ENCODE results near the gene CTU1. TPM values are rescaled to one million over a fixed set of nuclear protein-coding genes. Genes with fewer than 3 reads are reported as not detected.

CTU1 gene
- polyA plus RNA-seq, 2 donors = 3.3 TPM

DNA sequence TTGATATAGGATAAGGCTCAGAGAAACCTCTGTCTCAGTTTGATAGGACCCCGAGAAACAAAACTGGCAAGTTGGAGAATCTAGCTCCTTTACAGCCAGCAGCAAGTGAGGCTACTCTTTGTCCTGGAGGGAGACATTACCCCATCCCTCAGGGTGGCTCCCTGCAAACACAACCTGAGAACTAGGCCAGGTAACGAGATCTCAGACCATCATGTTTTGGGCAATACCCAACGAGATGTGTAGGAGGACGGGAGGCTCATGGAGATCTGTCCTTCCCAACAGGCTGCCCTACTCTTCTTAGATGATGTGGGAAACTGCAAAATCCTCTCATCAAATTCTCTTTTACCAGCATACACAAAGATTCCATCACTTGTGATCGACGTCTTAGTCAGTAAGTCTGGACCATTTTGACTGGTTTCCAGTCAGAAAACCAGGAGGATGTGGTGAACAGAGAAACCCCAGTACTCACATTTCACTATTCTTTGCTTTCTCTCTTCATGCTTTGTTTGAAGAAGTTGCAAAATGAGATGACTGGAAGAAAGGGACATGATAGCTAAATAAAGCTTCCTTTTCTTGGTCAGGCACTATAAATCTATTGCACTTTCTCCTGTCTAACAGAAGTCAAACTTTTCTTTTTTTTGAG, 6.0 kb upstream of the CTU1 start:
- Histone ChIP-seq H3K9me3 (ENCODE audit: control insufficient read depth in 2 of 2, insufficient read depth in 1 of 2, low read depth in 1 of 2, low read length in 1 of 2) (peaks cover 0 to 2% of the 10 kb centered on the region in 2 donors), H3K4me3 (ENCODE audit: low read depth in 1 of 2, low read length in 2 of 2) (no peak overlapping the region), H3K4me1 (ENCODE audit: control insufficient read depth in 2 of 2, insufficient read depth in 2 of 2, low read length in 1 of 2) (peaks cover 0 to 2% of the 10 kb centered on the region in 2 donors), H3K36me3 (ENCODE audit: control insufficient read depth in 2 of 2, insufficient read depth in 2 of 2, low read length in 1 of 2) (no peaks in the 10 kb centered on the region), H3K27ac (ENCODE audit: low read depth in 2 of 2, low read length in 1 of 2) (no peak overlapping the region), H3K27me3 (ENCODE audit: control insufficient read depth in 1 of 2, insufficient read depth in 2 of 2, low read length in 2 of 2) (no peaks in the 10 kb centered on the region)
- WGBS, 2 donors = 73 to 78% methylated on average over 6 of the region's 6 CpGs

- no peaks in the 10 kb centered on the region for H3K27me3 ChIP-seq (ENCODE audit: control insufficient read depth in 1 of 2, insufficient read depth in 2 of 2, low read length in 2 of 2)
- H3K4me1 ChIP-seq (ENCODE audit: control insufficient read depth in 2 of 2, insufficient read depth in 2 of 2, low read length in 1 of 2) = peaks cover 0 to 6% of the 10 kb centered on the region in 2 donors
- no peak overlapping the region for H3K4me3 ChIP-seq (ENCODE audit: low read depth in 1 of 2, low read length in 2 of 2)
- WGBS, 2 donors = 38 to 39% methylated on average over 6 of the region's 6 CpGs
- H3K27ac ChIP-seq (ENCODE audit: low read depth in 2 of 2, low read length in 1 of 2) = no peak overlapping the region
- H3K9me3 ChIP-seq (ENCODE audit: control insufficient read depth in 2 of 2, insufficient read depth in 1 of 2, low read depth in 1 of 2, low read length in 1 of 2) = peaks cover 0 to 2% of the 10 kb centered on the region in 2 donors
- H3K36me3 ChIP-seq (ENCODE audit: control insufficient read depth in 2 of 2, insufficient read depth in 2 of 2, low read length in 1 of 2) = no peaks in the 10 kb centered on the region
Measured at GRCh38 chr19:51111606-51112005, 3.4 kb upstream of the CTU1 start.

DNA sequence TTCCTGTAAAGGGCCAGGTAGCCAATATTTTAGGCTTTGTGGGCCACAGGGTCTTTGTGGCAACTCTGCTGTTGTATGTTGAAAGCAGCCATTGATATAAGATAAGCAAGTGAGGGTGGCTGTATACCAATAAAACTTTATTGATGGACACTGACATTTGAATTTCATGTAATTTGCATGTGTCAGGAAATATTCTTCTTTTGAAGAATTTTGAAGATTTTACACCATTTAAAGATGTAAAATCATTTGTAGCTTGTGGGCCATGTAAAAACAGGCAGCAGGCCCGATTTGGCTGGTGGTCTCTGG, 2.4 kb upstream of the CTU1 start:
- no peaks in the 10 kb centered on the region for H3K27me3 ChIP-seq (ENCODE audit: control insufficient read depth in 1 of 2, insufficient read depth in 2 of 2, low read length in 2 of 2)
- 59 to 66% methylated on average over 1 of the region's 1 CpG for WGBS, 2 donors
- H3K4me1 ChIP-seq (ENCODE audit: control insufficient read depth in 2 of 2, insufficient read depth in 2 of 2, low read length in 1 of 2) = peaks cover 0 to 6% of the 10 kb centered on the region in 2 donors
- H3K27ac ChIP-seq (ENCODE audit: low read depth in 2 of 2, low read length in 1 of 2) = peak overlapping the region in 1 of 2 donors; percentile 27
- H3K4me3 ChIP-seq (ENCODE audit: low read depth in 1 of 2, low read length in 2 of 2) = no peak overlapping the region
- no peaks in the 10 kb centered on the region for H3K36me3 ChIP-seq (ENCODE audit: control insufficient read depth in 2 of 2, insufficient read depth in 2 of 2, low read length in 1 of 2)
- H3K9me3 ChIP-seq (ENCODE audit: control insufficient read depth in 2 of 2, insufficient read depth in 1 of 2, low read depth in 1 of 2, low read length in 1 of 2) = peaks cover 0 to 2% of the 10 kb centered on the region in 2 donors

DNA sequence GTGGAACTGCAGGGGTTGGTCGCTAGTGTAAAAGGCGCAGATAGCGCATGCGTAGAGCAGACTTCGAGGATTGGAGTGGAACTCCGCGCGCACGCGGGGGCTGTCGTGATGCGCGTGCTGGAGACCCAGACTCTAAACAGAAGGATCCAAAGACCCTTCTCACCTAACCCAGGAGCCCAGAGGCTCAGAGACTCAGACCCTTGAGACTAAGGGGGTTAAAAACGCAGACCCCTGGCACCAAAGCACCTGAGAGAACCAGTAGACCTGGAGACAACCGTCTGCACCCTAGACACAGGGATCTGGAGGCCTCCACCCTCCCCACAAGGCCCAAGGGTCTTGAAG, 567 bp upstream of the CTU1 start:
- H3K4me1 ChIP-seq (ENCODE audit: control insufficient read depth in 2 of 2, insufficient read depth in 2 of 2, low read length in 1 of 2) = peaks cover 0 to 6% of the 10 kb centered on the region in 2 donors
- no peaks in the 10 kb centered on the region for H3K9me3 ChIP-seq (ENCODE audit: control insufficient read depth in 2 of 2, insufficient read depth in 1 of 2, low read depth in 1 of 2, low read length in 1 of 2)
- H3K4me3 ChIP-seq (ENCODE audit: low read depth in 1 of 2, low read length in 2 of 2) = peak overlapping the region; percentile 41 to 91
- peaks cover 2 to 7% of the 10 kb centered on the region in 2 donors for H3K36me3 ChIP-seq (ENCODE audit: control insufficient read depth in 2 of 2, insufficient read depth in 2 of 2, low read length in 1 of 2)
- no peaks in the 10 kb centered on the region for H3K27me3 ChIP-seq (ENCODE audit: control insufficient read depth in 1 of 2, insufficient read depth in 2 of 2, low read length in 2 of 2)
- WGBS, 2 donors = 3 to 4% methylated on average over 15 of the region's 15 CpGs
- H3K27ac ChIP-seq (ENCODE audit: low read depth in 2 of 2, low read length in 1 of 2) = peak overlapping the region; percentile 69 to 83

GRCh38 chr19:51107406-51108065, 673 bp downstream of the CTU1 start:
- 17 to 21% methylated on average over 18 of the region's 18 CpGs for WGBS, 2 donors
- no peaks in the 10 kb centered on the region for H3K27me3 ChIP-seq (ENCODE audit: control insufficient read depth in 1 of 2, insufficient read depth in 2 of 2, low read length in 2 of 2)
- H3K4me1 ChIP-seq (ENCODE audit: control insufficient read depth in 2 of 2, insufficient read depth in 2 of 2, low read length in 1 of 2) = peaks cover 0 to 6% of the 10 kb centered on the region in 2 donors
- peak overlapping the region; percentile 64 to 87 for H3K27ac ChIP-seq (ENCODE audit: low read depth in 2 of 2, low read length in 1 of 2)
- H3K9me3 ChIP-seq (ENCODE audit: control insufficient read depth in 2 of 2, insufficient read depth in 1 of 2, low read depth in 1 of 2, low read length in 1 of 2) = no peaks in the 10 kb centered on the region
- peaks cover 2 to 10% of the 10 kb centered on the region in 2 donors for H3K36me3 ChIP-seq (ENCODE audit: control insufficient read depth in 2 of 2, insufficient read depth in 2 of 2, low read length in 1 of 2)
- peak overlapping the region; percentile 75 to 91 for H3K4me3 ChIP-seq (ENCODE audit: low read depth in 1 of 2, low read length in 2 of 2)

GRCh38 chr19:51103926-51104341, 4.3 kb downstream of the CTU1 start:
- Histone ChIP-seq H3K36me3 (ENCODE audit: control insufficient read depth in 2 of 2, insufficient read depth in 2 of 2, low read length in 1 of 2) (peaks cover 2 to 13% of the 10 kb centered on the region in 2 donors), H3K4me1 (ENCODE audit: control insufficient read depth in 2 of 2, insufficient read depth in 2 of 2, low read length in 1 of 2) (peaks cover 0 to 3% of the 10 kb centered on the region in 2 donors), H3K4me3 (ENCODE audit: low read depth in 1 of 2, low read length in 2 of 2) (no peak overlapping the region), H3K27ac (ENCODE audit: low read depth in 2 of 2, low read length in 1 of 2) (no peak overlapping the region), H3K27me3 (ENCODE audit: control insufficient read depth in 1 of 2, insufficient read depth in 2 of 2, low read length in 2 of 2) (no peaks in the 10 kb centered on the region), H3K9me3 (ENCODE audit: control insufficient read depth in 2 of 2, insufficient read depth in 1 of 2, low read depth in 1 of 2, low read length in 1 of 2) (no peaks in the 10 kb centered on the region)
- 84 to 88% methylated on average over 49 of the region's 49 CpGs for WGBS, 2 donors

DNA sequence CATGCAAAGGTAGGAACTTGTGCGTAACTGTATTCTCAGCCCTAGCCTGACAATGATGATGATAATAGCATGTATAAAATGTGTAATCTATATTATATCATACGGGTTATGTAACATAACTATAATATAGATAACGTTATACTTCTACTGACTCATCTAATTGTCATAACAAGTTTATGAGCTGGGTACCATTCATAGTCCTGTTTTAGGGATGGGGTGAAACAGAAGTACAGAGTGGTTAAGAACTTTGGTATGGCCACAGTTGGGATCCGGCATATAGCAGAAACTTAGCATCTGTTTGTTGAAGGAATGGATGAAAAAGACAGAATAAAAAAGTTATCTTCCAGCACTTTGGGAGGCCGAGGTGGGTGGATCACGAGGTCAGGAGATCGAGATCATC, 5.2 kb downstream of the CTU1 start:
- Histone ChIP-seq H3K27me3 (ENCODE audit: control insufficient read depth in 1 of 2, insufficient read depth in 2 of 2, low read length in 2 of 2) (no peaks in the 10 kb centered on the region), H3K4me3 (ENCODE audit: low read depth in 1 of 2, low read length in 2 of 2) (no peak overlapping the region), H3K9me3 (ENCODE audit: control insufficient read depth in 2 of 2, insufficient read depth in 1 of 2, low read depth in 1 of 2, low read length in 1 of 2) (no peaks in the 10 kb centered on the region), H3K27ac (ENCODE audit: low read depth in 2 of 2, low read length in 1 of 2) (no peak overlapping the region), H3K4me1 (ENCODE audit: control insufficient read depth in 2 of 2, insufficient read depth in 2 of 2, low read length in 1 of 2) (no peaks in the 10 kb centered on the region), H3K36me3 (ENCODE audit: control insufficient read depth in 2 of 2, insufficient read depth in 2 of 2, low read length in 1 of 2) (peaks cover 2 to 17% of the 10 kb centered on the region in 2 donors)
- 78 to 86% methylated on average over 7 of the region's 7 CpGs for WGBS, 2 donors

- H3K4me1 ChIP-seq (ENCODE audit: control insufficient read depth in 2 of 2, insufficient read depth in 2 of 2, low read length in 1 of 2) = peaks cover 2 to 3% of the 10 kb centered on the region in 2 donors
- 60 to 62% methylated on average over 5 of the region's 5 CpGs for WGBS, 2 donors
- no peaks in the 10 kb centered on the region for H3K9me3 ChIP-seq (ENCODE audit: control insufficient read depth in 2 of 2, insufficient read depth in 1 of 2, low read depth in 1 of 2, low read length in 1 of 2)
- H3K27me3 ChIP-seq (ENCODE audit: control insufficient read depth in 1 of 2, insufficient read depth in 2 of 2, low read length in 2 of 2) = no peaks in the 10 kb centered on the region
- no peak overlapping the region for H3K4me3 ChIP-seq (ENCODE audit: low read depth in 1 of 2, low read length in 2 of 2)
- no peak overlapping the region for H3K27ac ChIP-seq (ENCODE audit: low read depth in 2 of 2, low read length in 1 of 2)
- peaks cover 2 to 20% of the 10 kb centered on the region in 2 donors for H3K36me3 ChIP-seq (ENCODE audit: control insufficient read depth in 2 of 2, insufficient read depth in 2 of 2, low read length in 1 of 2)
Measured at GRCh38 chr19:51101171-51101865, 6.9 kb downstream of the CTU1 start.

DNA sequence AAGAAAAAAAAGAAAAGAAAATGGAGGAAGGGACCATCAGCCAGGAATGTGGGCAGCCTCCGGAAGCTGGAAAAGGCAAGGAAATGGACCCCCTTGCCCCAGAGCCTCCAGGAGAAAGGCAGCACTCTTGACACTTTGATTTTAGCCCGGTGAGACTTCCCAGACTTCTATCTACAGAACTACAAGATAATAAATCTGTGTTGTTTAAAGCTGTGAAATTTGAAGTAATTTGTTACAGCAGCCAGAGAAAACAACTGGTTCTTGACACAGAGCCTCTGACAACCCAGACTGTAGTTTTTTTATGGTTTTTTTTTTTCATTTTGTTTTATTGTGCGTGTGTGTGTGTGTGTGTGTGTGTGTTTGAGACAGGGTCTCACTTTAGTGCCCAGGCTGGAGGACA, 7.6 kb downstream of the CTU1 start:
- 66 to 72% methylated on average over 3 of the region's 3 CpGs for WGBS, 2 donors

More for the DNA sequence above, 7.6 kb downstream of the CTU1 start:
- no peaks in the 10 kb centered on the region for H3K27me3 ChIP-seq (ENCODE audit: control insufficient read depth in 1 of 2, insufficient read depth in 2 of 2, low read length in 2 of 2)
- no peaks in the 10 kb centered on the region for H3K9me3 ChIP-seq (ENCODE audit: control insufficient read depth in 2 of 2, insufficient read depth in 1 of 2, low read depth in 1 of 2, low read length in 1 of 2)
- peaks cover 2 to 3% of the 10 kb centered on the region in 2 donors for H3K4me1 ChIP-seq (ENCODE audit: control insufficient read depth in 2 of 2, insufficient read depth in 2 of 2, low read length in 1 of 2)
- peaks cover 2 to 20% of the 10 kb centered on the region in 2 donors for H3K36me3 ChIP-seq (ENCODE audit: control insufficient read depth in 2 of 2, insufficient read depth in 2 of 2, low read length in 1 of 2)
- H3K4me3 ChIP-seq (ENCODE audit: low read depth in 1 of 2, low read length in 2 of 2) = no peak overlapping the region
- no peak overlapping the region for H3K27ac ChIP-seq (ENCODE audit: low read depth in 2 of 2, low read length in 1 of 2)
